SJSA1 (cell line): Measurements from ENCODE around the gene ASCL2. TPM values are rescaled to one million over a fixed set of nuclear protein-coding genes. Genes with fewer than 3 reads are reported as not detected.

Experiments used
- DNase-seq, 2 experiments: peaks; one replicate each; pipeline ENCODE4 v3.0.0-alpha.2; 2015 to 2020; ENCODE audit warnings: low spot score in 2 of 2, low read depth in 1 of 2
- H3K27ac ChIP-seq: fragments of 250-450 bp; sonication (Bioruptor Pico); 2 replicates; pipeline ENCODE4 v1.5.1; 2020; ENCODE audit warnings: mild to moderate bottlenecking, moderate library complexity
- H3K27me3 ChIP-seq: fragments of 250-450 bp; sonication (Bioruptor Pico); replicated peaks from 2 replicates; pipeline ENCODE4 v1.5.1; 2020; ENCODE audit warnings: mild to moderate bottlenecking, moderate library complexity
- H3K36me3 ChIP-seq: fragments of 250-450 bp; sonication (Bioruptor Pico); 2 replicates; pipeline ENCODE4 v1.5.1; 2020; ENCODE audit warnings: mild to moderate bottlenecking
- H3K4me1 ChIP-seq: fragments of 250-450 bp; sonication (Bioruptor Pico); replicated peaks from 2 replicates; pipeline ENCODE4 v1.6.1; 2021; ENCODE audit warnings: mild to moderate bottlenecking
- H3K4me3 ChIP-seq: fragments of 250-450 bp; sonication (Bioruptor Pico); 2 replicates; pipeline ENCODE4 v1.5.1; 2020; ENCODE audit warnings: mild to moderate bottlenecking
- H3K9me3 ChIP-seq: fragments of 250-450 bp; sonication (Bioruptor Pico); replicated peaks from 2 replicates; pipeline ENCODE4 v1.5.1; 2020; ENCODE audit warnings: mild to moderate bottlenecking
- total RNA-seq: library from RNA; depleted of rRNA; stranded (reverse); fragments of >200 nt; shearing (Covaris generic); gene quantifications from 2 replicates; pipeline ENCODE4 v1.2.3, GENCODE V29; 2014

ASCL2 gene
- total RNA-seq, 1 experiment from 2014 or later: not detected

DNA sequence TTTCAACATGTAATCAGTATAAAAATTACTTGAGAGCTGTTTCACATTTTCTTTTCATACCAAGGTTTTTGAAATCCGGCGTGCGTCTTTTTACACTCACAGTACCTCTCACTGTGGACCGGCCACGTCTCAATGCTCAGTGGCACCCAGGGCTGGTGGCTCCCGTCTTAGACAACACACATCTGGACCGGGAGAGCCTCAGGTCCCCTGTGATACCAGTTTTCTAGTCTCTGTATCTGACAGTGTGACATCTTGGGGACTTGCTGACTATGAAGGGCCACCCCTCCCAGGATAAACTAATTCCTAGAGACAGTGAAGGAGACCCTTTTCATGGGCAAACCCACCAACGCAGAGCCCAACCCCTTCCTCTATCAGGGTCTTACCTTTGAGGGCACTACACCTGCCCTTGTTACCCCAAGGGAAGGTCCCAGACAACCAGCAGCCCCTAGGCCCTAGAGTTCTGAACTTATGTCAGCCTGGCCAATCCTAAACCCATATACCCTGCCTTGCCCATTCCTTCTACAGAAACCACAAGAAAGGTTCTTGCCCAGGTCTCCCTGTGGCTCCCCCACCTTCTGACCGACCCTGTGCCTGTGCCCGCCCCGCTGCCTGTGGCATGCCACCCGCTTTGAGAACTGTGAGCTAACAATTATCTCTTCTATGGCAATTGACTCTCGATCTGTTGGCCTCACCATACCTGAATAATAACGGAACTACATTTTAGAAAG is 6.1 kb upstream of the ASCL2 start:
- Histone ChIP-seq H3K4me1 (no peaks in the 10 kb centered on the region), H3K4me3 (no peak overlapping the region), H3K9me3 (no peaks in the 10 kb centered on the region), H3K27me3 (peaks cover 43% of the 10 kb centered on the region), H3K27ac (no peak overlapping the region), H3K36me3 (no peaks in the 10 kb centered on the region)
- peak in 1 of 2 experiments; percentile 43 for DNase-seq

DNA sequence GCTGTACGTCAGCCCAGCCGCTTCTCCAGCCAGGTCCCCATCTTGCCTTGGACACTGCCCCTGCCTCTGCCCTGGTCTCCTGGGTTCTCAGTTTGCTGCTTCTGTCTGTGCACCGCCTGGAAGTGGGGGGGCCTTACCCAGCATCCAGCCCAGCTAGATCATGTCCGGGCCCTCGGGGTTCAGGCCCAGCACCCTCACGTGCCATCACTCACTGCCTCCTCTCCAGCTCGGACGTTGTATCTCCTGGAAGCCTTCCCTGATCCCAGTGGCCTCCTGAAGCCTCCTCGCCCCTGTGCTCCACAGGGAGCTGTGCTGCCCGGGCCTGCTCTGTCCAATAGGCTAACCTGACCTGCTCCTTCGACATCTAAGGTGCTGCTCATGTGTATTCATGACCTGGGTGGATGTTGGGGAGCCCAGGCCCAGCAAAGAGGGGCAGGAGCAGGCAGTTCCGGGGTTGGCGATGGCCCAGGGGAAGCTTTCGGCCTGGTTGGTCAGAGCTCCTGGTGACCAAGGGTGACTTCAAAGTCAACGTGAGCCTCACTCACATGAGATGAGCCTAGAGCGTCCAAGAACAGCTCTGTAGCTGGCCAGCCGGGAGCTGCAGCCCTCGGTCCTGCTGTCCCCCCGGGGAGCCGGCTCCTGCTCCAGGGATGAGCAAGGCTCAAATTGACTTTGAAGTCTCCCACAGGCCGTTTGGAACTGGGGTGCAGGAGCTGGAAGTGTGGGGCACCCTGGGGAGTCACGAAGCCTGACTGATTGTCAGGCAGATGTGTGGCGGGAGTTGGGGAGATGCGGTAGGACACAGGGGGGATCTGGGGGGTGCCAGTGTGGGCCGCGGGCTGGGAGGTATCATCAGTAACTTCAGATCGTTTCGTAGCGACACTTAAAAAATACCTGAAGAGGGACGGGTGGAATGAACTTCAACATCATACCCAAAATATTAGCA is 5.2 kb upstream of the ASCL2 start:
- Histone ChIP-seq H3K36me3 (no peaks in the 10 kb centered on the region), H3K27me3 (peaks cover 51% of the 10 kb centered on the region), H3K27ac (no peak overlapping the region), H3K4me1 (no peaks in the 10 kb centered on the region), H3K9me3 (no peaks in the 10 kb centered on the region; the same call in 1 of the 2 replicates), H3K4me3 (no peak overlapping the region)
- DNase-seq: peak in 1 of 2 experiments; percentile 42

DNA sequence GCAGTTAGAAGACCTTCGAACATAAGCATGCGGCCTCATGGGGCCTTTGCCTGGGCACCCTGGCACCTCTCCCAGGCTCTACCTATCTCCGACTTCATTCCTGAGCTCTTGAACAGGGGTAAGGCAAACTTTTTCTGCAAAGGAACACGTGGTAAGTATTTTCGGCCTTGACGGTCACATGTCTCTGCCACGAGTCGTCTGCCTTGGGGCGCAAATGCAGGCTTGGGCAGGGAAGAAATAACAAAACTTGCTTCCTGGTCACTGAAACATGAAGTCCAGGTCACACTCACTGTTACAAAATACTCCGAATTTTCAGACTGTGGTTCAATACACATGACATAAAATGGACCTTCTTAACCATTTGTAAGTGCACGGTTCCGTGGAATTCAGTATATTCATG is 3.4 kb upstream of the ASCL2 start:
- DNase-seq: peak in 1 of 2 experiments; percentile 26
- peaks cover 66% of the 10 kb centered on the region for H3K27me3 ChIP-seq
- no peak overlapping the region for H3K4me3 ChIP-seq
- no peaks in the 10 kb centered on the region for H3K36me3 ChIP-seq
- H3K4me1 ChIP-seq: peaks cover 12% of the 10 kb centered on the region
- peaks cover 7% of the 10 kb centered on the region for H3K9me3 ChIP-seq
- H3K27ac ChIP-seq: no peak overlapping the region

DNA sequence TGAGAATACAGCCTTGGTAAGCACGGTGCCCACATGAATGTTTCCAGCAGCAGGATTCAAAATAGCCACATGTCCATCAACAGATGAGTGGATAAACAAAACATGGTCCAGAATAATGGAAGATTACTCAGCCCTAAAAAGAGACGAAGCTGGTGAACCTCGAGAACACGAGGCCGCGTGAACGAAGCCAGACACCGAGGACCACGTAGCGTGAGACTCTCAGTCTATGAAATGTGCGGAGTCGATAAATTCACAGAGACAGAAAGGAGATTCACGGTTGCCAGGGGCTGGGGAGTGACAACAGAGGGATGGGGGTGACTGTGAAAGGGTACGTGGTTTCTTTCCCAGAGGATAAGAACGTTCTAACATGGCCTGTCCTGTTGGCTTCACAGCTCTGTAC is 2.9 kb upstream of the ASCL2 start:
- Histone ChIP-seq H3K4me1 (peaks cover 12% of the 10 kb centered on the region), H3K27ac (no peak overlapping the region), H3K27me3 (peaks cover 70% of the 10 kb centered on the region), H3K4me3 (no peak overlapping the region), H3K36me3 (no peaks in the 10 kb centered on the region), H3K9me3 (peaks cover 7% of the 10 kb centered on the region)
- peak in 1 of 2 experiments; percentile 33 for DNase-seq

DNA sequence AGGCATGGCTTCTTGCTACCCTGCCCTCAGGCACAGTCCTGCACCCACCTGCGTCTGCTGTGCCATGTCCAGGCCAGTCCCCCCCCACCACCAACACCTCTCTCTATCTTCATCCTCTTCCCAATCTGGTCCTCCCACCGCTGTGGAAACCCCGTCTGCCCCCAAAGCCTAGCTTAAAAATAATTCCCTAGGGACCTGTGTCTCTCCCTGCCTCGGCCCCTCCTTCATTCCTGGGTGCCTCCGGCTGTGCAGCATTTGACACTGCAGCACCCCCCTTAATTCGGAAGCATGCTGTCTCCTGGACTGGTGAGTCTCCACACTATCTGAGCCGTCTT is 2.5 kb upstream of the ASCL2 start:
- Histone ChIP-seq H3K9me3 (peaks cover 7% of the 10 kb centered on the region), H3K27me3 (peaks cover 74% of the 10 kb centered on the region), H3K4me3 (no peak overlapping the region), H3K36me3 (no peaks in the 10 kb centered on the region), H3K4me1 (peaks cover 12% of the 10 kb centered on the region), H3K27ac (no peak overlapping the region)
- peak in 1 of 2 experiments; percentile 44 for DNase-seq

DNA sequence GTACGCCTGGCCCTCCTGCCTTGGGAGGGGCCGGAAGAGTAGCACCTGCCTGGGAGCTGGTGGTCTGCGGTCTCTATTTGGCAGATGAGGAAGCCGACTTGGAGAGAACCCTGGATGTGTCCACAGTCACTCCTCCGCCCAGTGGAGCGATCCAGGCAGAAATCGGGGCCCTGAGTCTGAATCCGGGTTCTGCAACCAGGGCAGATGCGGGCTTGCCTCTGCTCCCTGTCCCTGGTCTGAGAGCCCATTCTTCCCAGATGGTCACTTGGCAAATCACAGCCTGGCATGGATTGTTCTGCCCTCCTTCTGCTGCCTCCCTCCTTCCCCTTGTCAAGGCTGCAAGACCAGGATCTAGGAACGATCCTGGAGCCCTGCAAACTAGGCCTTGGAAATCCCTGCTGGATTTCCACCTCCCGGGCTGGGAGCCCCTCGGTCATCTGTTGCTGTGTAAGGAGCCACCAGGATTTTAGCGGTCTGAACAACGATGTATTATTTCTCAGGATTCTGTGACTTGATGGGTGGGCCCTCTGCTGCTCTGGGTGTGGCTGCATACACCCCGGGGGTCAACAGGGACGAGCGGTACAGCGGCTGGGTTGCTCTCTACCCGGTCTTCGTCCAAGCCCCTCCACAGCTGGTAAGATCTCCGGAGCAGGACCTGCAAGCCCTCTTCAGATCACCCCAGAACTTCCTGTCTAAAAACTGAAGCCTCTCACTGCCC is 2.0 kb upstream of the ASCL2 start:
- no peak overlapping the region for H3K4me3 ChIP-seq
- peaks cover 74% of the 10 kb centered on the region for H3K27me3 ChIP-seq
- H3K4me1 ChIP-seq: peaks cover 12% of the 10 kb centered on the region
- H3K36me3 ChIP-seq: no peaks in the 10 kb centered on the region
- peaks cover 7% of the 10 kb centered on the region for H3K9me3 ChIP-seq
- no peak for DNase-seq
- H3K27ac ChIP-seq: no peak overlapping the region

DNA sequence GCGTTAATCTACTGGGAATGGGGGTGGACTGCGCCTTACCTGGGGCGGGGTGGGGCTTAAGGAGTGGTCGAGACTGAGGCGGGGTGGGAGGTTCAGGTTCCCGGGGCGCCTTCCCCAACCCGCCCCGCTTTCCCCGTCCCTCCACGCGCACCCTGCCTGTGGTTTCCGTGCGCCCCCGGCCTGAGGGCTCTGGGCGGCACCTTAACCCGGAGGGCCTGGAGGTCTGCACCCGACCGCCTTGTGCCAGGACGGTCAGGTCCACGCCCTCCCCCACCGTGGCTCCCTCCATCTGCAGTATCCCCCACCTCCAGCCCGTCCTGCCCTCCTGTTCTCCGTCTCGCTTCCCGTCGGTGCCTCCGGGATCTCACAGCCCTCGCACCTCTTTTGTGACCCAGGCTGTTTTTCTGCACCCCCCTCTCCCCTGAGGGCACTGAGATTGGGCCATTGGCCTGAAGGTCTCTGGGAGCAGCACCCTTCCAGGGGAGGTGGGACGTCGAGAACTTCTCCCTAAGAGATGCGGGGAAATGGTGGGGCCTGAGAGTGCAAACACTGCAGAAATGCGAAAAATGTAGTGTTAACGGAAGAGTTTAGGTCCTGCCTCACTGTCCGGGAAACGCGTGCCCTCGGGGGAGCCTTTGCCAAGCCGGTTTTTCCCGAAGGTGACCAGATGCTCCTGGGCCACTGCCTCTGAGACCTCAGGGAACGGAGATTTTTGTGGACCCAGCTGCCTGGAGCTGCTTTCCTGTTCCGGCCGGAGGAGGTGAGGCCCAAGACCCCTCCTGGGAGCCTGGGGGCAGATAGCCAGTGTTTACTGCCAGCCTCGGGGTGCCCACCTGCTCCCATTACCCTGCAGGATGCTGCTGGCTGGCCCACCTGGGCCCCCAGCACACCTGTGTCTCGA is 1.2 kb upstream of the ASCL2 start:
- peaks cover 73% of the 10 kb centered on the region for H3K27me3 ChIP-seq
- H3K4me1 ChIP-seq: peaks cover 12% of the 10 kb centered on the region
- no peak overlapping the region for H3K4me3 ChIP-seq
- no peaks in the 10 kb centered on the region for H3K36me3 ChIP-seq
- H3K27ac ChIP-seq: no peak overlapping the region
- H3K9me3 ChIP-seq: peaks cover 7% of the 10 kb centered on the region
- peak in 1 of 2 experiments; percentile 46 for DNase-seq

DNA sequence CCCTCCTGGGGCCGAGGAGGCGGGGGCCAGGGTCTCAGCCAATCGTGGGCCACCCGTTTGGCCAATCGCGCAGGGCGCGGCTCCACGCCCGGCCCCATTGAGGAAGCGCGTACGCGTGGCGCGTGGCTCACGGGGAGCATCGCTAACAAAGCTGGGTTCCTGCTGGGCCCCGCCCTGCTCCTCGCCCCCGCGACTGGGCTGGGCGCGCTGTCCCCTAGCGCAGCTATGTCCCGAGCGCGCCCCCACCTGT is 614 bp upstream of the ASCL2 start:
- H3K9me3 ChIP-seq: peaks cover 7% of the 10 kb centered on the region
- DNase-seq: peak in 1 of 2 experiments; percentile 43
- no peak overlapping the region for H3K27ac ChIP-seq
- H3K27me3 ChIP-seq: peaks cover 79% of the 10 kb centered on the region
- peaks cover 12% of the 10 kb centered on the region for H3K4me1 ChIP-seq
- no peaks in the 10 kb centered on the region for H3K36me3 ChIP-seq
- H3K4me3 ChIP-seq: no peak overlapping the region

DNA sequence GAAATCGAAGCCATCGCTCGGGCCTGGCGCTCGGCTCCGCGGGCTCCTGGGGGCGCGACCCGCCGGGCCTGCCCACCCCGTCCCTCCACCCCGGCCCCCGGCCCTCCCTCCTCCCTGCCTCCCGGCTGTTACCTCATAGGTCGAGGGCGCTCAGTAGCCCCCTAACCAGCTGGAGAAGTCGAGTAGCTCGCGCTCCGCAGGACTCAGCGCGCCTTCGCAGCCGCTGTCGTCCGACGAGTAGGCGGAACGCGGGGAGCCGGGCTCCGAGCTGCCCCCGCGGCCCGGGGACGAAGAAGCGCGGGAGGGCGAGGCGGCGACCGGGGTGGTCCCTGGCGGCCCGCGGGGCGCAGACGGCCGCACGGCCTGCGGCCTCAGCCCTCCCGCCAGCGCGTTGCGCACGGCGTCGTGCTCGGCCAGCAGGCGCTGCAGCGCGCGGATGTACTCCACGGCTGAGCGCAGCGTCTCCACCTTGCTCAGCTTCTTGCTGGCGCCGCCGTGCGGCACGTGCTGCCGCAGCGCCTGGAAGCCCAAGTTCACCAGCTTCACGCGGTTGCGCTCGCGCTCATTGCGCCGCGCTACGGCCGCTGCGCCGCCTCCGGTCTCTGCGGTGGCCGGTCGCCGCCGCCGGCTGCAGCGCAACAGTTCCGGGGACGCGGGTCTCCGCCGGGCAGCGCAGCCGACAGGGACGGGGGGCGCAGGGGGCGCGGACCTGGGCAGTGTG is 627 bp downstream of the ASCL2 start:
- Histone ChIP-seq H3K36me3 (no peaks in the 10 kb centered on the region), H3K4me3 (no peak overlapping the region), H3K4me1 (peaks cover 12% of the 10 kb centered on the region), H3K9me3 (peaks cover 7% of the 10 kb centered on the region), H3K27ac (no peak overlapping the region), H3K27me3 (peaks cover 87% of the 10 kb centered on the region)
- DNase-seq: peak; percentile 26 to 45

DNA sequence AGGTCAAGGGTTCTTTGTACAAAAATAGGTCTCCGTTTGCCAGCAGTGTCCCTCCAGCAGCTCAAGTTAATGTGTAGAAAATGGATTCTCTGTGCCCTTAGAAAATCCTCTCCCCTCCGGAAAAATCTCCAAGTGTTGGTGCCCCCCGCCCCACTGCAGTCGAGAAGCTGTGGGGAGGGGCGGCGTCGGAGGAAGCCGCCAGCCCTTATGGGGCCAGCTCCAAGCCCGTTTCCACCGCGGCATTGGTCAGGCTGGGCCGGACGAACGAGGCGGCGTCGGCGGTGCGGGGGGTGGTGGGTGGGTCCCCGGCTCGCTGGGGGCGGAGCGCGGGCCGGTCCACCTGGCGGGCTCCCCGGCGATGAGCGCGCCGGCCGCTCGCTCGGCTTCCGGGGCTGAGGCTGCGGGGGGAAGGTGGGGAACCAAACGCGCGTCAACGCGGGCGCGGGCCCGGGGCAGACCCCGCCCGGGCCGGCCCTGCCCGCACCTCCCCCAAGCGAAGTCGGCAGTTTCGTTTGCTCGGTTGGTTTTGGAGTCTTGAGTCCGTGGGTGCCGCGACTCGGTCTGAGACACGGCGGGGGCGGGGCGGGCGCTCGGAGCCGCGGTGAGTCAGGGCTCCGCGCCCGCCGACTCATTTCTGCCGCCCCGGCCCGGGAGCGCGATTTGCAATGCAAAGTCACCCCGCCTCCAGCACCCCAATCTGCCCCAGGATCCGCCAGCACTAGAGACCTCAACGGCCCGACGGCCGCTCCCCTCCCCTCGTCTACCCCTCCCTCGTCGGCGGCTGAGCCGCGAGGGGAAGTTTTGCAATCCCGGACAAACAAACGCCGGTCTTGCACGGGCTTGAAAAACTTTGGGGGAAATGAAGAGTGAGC is 1.4 kb downstream of the ASCL2 start:
- Histone ChIP-seq H3K36me3 (no peaks in the 10 kb centered on the region), H3K9me3 (peaks cover 7% of the 10 kb centered on the region), H3K4me3 (no peak overlapping the region), H3K27me3 (peaks cover 86% of the 10 kb centered on the region), H3K27ac (no peak overlapping the region), H3K4me1 (peaks cover 12% of the 10 kb centered on the region)
- DNase-seq: peak in 1 of 2 experiments; percentile 50

DNA sequence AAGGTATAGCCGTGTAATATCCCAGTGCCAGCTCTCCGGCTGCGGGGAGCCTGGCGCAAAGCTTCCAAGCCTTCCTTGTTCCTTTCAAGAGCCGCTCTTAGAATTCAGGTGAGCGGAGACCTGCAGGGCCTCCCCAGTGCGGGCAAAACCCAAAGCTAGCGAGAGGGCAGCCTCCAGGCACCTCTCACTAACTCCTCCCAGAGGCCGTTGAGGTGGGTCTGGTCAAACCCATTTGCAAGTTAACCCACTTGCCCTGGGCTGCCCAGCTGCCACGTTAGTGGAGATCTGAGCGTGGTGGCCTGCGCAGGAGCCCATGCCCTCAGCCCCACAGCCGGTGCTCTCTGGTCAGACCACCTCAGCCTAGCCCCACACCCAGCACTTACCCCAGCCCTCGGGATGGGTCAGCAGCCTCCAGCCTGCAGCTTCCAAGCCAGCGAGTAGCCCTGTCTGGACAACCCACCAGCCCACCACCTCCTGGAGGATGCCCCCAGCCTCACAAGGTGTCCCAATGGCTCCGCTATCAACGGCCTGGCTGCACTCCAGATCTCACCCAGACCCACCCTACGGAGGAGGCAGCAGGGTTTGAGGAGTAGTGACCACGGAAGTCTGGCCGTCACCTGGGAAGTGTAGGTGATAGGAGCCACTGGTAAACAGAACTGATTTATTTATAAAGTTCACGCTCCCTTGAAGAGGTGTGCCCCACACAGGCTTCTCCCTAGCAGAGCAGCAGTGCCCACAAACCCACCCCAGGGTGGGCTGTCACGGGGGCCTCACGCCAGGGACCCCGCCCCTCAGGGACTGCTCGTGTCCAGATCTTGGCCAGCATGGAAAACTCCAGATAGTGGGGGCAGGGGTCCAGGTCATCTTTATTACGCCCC is 2.3 kb downstream of the ASCL2 start:
- Histone ChIP-seq H3K27me3 (peaks cover 90% of the 10 kb centered on the region), H3K9me3 (peaks cover 7% of the 10 kb centered on the region), H3K27ac (no peak overlapping the region), H3K4me1 (peaks cover 12% of the 10 kb centered on the region), H3K36me3 (no peaks in the 10 kb centered on the region), H3K4me3 (no peak overlapping the region)
- peak in 1 of 2 experiments; percentile 34 for DNase-seq
